Caco-2 (cell line): ENCODE results near the gene PRSS33. TPM values are rescaled to one million over a fixed set of nuclear protein-coding genes. Genes with fewer than 3 reads are reported as not detected.
A peak's percentile ranks its signal among the peaks of the same experiment; 100 is the strongest.

Experiments used
- BruUV-seq: library from RNA; stranded (reverse); fragments of 400-500 nt; replicated peaks from 2 replicates; lab custom pipeline; 2021; lab: Mats Ljungman, UMichigan
- CTCF ChIA-PET: fragments of 300-600 bp; sonication (Branson Sonifier 250); formaldehyde crosslinking; loops from one replicate; lab custom pipeline; 2022; ENCODE audit warnings: antibody characterized with exemption; lab: Charles Lee
- POLR2A ChIA-PET: fragments of 300-600 bp; sonication (Branson Sonifier 250); formaldehyde crosslinking; loops from one replicate; lab custom pipeline; 2022; ENCODE audit warnings: antibody characterized with exemption; lab: Charles Lee
- DNase-seq, 2 experiments: peaks; one replicate each; pipeline versions ENCODE4 v3.0.0 to v3.0.0-alpha.2; 2020 to 2022
- H3K27me3 ChIP-seq: replicated peaks from 2 replicates; pipeline ENCODE4 v1.6.0; 2011; ENCODE audit warnings: low read length; ENCODE audit not compliant: control insufficient read depth, insufficient read depth
- H3K36me3 ChIP-seq: 2 replicates; pipeline ENCODE4 v1.5.1; 2011; ENCODE audit warnings: low read length; ENCODE audit not compliant: control insufficient read depth, insufficient read depth
- H3K4me1 ChIP-seq: fragments of 250-450 bp; sonication (Bioruptor Pico); 2 replicates; pipeline ENCODE4 v1.5.1; 2020; ENCODE audit warnings: mild to moderate bottlenecking
- H3K4me3 ChIP-seq: 2 replicates; pipeline ENCODE4 v1.5.1; 2011; ENCODE audit warnings: low read depth, mild to moderate bottlenecking, control low read depth, low read length
- H3K9me3 ChIP-seq: fragments of 250-450 bp; sonication (Bioruptor Pico); 2 replicates; pipeline ENCODE4 v1.5.1; 2020; ENCODE audit warnings: mild to moderate bottlenecking, moderate library complexity
- H3K27ac Mint-ChIP-seq: one replicate; pipeline ENCODE4 v1.8.0; 2022; ENCODE audit warnings: mixed read lengths; ENCODE audit not compliant: unreplicated experiment
- H3K27me3 Mint-ChIP-seq: one replicate; pipeline ENCODE4 v1.8.0; 2022; ENCODE audit warnings: mixed read lengths; ENCODE audit not compliant: insufficient read depth, unreplicated experiment
- H3K36me3 Mint-ChIP-seq: one replicate; pipeline ENCODE4 v1.8.0; 2022; ENCODE audit warnings: mild to moderate bottlenecking, mixed read lengths; ENCODE audit not compliant: insufficient read depth, unreplicated experiment
- H3K4me1 Mint-ChIP-seq: one replicate; pipeline ENCODE4 v1.8.0; 2022; ENCODE audit warnings: low read depth, mixed read lengths; ENCODE audit not compliant: unreplicated experiment
- H3K4me3 Mint-ChIP-seq: one replicate; pipeline ENCODE4 v1.8.0; 2022; ENCODE audit warnings: mild to moderate bottlenecking, moderate library complexity, mixed read lengths; ENCODE audit not compliant: unreplicated experiment
- H3K9me3 Mint-ChIP-seq: one replicate; pipeline ENCODE4 v1.8.0; 2022; ENCODE audit warnings: mixed read lengths; ENCODE audit not compliant: unreplicated experiment
- intact Hi-C: fragments of 100-400 bp; cut with micrococcal nuclease; formaldehyde crosslinking; loops from one replicate; pipeline ENCODE4 v1.10.0; 2022; ENCODE audit not compliant: unreplicated experiment
- total RNA-seq: library from RNA; stranded (reverse); gene quantifications from 2 replicates; pipeline ENCODE4 v1.2.3, GENCODE V29; 2022
- TF ChIP-seq, protein P1 (sequence below), 2 experiments: fragments of 200-600 bp in 1 of 2; IDR thresholded peaks; 1 replicate in 1 of 2; 2 replicates in 1 of 2; pipeline versions ENCODE4 v1.5.1 to v1.8.0; 2011 to 2022; ENCODE audit warnings: antibody characterized with exemption in 1 of 2, control low read depth in 1 of 2, inconsistent platforms in 1 of 2, low read depth in 1 of 2, low read length in 1 of 2, mild to moderate bottlenecking in 1 of 2, moderate library complexity in 1 of 2; ENCODE audit not compliant: insufficient read depth in 1 of 2, severe bottlenecking in 1 of 2, unreplicated experiment in 1 of 2

Gene PRSS33
- total RNA-seq, 1 experiment from 2014 or later = not detected

DNA sequence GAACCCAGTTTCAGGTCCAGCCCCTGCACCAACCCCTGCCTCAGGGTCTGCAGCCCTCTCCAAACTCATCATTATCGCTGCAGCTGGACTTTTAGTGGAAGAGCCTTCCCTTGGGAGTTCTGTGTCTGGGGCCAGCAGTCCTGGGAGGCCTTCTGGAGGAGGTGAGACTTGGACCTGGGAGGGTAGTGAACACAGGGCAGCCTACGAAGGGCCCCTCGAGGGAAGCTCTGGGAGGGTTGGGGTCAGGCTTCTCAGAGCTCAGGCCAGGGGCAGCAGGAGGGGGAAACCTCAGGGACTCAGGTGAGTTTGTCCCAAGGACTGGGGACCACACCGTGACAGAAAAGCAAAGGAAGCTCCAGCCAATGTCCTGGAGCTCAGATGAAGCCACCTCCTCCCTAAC, 46.2 kb downstream of the PRSS33 start:
- ChIA-PET POLR2A (interaction anchor here (0.7 kb wide), 1 partner anchor 39 kb away, joined by 8 read pairs; no protein-coding TSS in a partner anchor), CTCF (interaction anchor here (0.5 kb wide), 1 partner anchor 43 kb away, joined by 5 read pairs; no protein-coding TSS in a partner anchor)
- H3K9me3 ChIP-seq = no peaks in the 10 kb centered on the region
- DNase-seq = no peak
- no peak overlapping the region for H3K4me3 Mint-ChIP-seq
- H3K4me1 Mint-ChIP-seq = no peaks in the 10 kb centered on the region
- H3K9me3 Mint-ChIP-seq = no peaks in the 10 kb centered on the region
- no peak overlapping the region for H3K4me3 ChIP-seq
- no peaks in the 10 kb centered on the region for H3K36me3 Mint-ChIP-seq
- no peaks in the 10 kb centered on the region for H3K27me3 ChIP-seq
- H3K27me3 Mint-ChIP-seq = no peaks in the 10 kb centered on the region
- no peaks in the 10 kb centered on the region for H3K4me1 ChIP-seq
- no peaks in the 10 kb centered on the region for H3K36me3 ChIP-seq
- BruUV-seq = no TSS peak
- intact Hi-C loops = no loop called here
- H3K27ac Mint-ChIP-seq = no peak overlapping the region
- TF ChIP-seq, protein P1, sequence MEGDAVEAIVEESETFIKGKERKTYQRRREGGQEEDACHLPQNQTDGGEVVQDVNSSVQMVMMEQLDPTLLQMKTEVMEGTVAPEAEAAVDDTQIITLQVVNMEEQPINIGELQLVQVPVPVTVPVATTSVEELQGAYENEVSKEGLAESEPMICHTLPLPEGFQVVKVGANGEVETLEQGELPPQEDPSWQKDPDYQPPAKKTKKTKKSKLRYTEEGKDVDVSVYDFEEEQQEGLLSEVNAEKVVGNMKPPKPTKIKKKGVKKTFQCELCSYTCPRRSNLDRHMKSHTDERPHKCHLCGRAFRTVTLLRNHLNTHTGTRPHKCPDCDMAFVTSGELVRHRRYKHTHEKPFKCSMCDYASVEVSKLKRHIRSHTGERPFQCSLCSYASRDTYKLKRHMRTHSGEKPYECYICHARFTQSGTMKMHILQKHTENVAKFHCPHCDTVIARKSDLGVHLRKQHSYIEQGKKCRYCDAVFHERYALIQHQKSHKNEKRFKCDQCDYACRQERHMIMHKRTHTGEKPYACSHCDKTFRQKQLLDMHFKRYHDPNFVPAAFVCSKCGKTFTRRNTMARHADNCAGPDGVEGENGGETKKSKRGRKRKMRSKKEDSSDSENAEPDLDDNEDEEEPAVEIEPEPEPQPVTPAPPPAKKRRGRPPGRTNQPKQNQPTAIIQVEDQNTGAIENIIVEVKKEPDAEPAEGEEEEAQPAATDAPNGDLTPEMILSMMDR (IDR thresholded peaks at IDR 0.05; ENCODE audit: insufficient read depth in 1 of 2, low read depth in 1 of 2, low read length in 1 of 2, severe bottlenecking in 1 of 2, unreplicated experiment in 1 of 2) = no peak

DNA sequence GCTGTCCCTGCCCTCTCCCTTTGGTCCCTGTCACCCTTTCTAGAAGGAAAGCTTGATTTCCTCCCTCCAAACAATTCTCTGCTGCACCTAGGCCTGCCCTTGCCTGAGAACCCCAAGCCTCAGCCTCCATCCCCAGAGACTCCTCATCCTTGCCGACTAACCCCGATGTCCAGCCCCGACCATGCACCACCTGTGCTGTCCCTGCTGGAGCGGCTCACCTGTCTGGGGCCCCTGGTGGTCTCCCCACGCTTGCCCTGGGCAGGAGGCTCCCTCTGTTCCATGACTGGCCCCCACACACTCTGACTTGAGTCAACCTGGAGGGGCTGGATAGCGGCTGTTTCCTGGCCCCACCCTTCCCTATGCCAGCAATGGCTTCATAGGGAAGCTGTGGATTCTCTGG, 46.9 kb downstream of the PRSS33 start:
- BruUV-seq = no TSS peak
- no peaks in the 10 kb centered on the region for H3K4me1 ChIP-seq
- Mint-ChIP-seq H3K4me1 (no peaks in the 10 kb centered on the region), H3K36me3 (no peaks in the 10 kb centered on the region), H3K27ac (peak overlapping the region; percentile 53), H3K4me3 (no peak overlapping the region), H3K27me3 (no peaks in the 10 kb centered on the region), H3K9me3 (no peaks in the 10 kb centered on the region)
- CTCF ChIA-PET = no interaction called here
- DNase-seq = no peak
- no peak overlapping the region for H3K4me3 ChIP-seq
- no peaks in the 10 kb centered on the region for H3K27me3 ChIP-seq
- H3K36me3 ChIP-seq = no peaks in the 10 kb centered on the region
- no peaks in the 10 kb centered on the region for H3K9me3 ChIP-seq
- POLR2A ChIA-PET = no interaction called here
- TF ChIP-seq, protein P1 (IDR thresholded peaks at IDR 0.05; ENCODE audit: insufficient read depth in 1 of 2, low read depth in 1 of 2, low read length in 1 of 2, severe bottlenecking in 1 of 2, unreplicated experiment in 1 of 2) = no peak
- intact Hi-C loops = no loop called here

DNA sequence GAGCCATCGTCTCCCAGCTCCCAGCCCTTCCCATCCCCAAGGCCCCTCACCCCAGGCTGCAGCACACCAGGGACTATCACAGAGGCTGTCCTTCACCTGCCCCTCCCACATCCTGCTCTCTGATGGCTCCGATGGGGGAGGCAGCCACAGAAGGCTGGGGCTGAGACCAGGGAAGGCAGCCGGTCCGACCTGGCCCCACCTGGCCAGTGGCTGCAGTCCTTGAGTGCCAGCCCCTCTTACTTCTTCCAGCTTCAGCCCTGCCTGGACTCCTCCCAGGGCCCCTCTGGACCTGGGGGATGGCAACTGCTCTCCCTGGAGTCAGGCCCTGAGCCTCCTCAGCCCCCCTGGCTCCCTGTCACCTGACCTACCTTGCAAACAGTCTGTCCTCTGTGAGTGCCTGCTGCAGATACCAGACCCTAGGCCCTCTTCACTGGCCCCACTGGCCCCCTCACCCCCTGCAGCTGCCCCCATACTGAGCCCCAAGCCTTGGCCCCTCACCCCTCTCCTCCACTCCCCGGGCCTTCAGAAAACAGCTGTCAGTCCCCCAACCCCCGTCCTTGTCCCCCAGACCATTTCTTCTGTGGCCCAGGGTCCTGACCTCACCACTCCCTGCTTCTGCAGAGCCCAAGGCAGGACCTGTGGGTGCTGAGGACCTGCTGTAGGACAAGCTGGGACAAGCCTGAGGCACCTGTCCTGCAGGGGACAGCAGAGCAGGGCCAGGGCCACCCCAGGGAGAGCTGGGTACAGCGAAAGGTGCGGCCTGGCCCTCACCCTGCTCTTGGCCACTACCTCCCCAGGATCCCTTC, 47.5 kb downstream of the PRSS33 start:
- Mint-ChIP-seq H3K27ac (peak overlapping the region; percentile 53), H3K4me1 (no peaks in the 10 kb centered on the region), H3K27me3 (no peaks in the 10 kb centered on the region), H3K9me3 (no peaks in the 10 kb centered on the region), H3K4me3 (no peak overlapping the region), H3K36me3 (no peaks in the 10 kb centered on the region)
- intact Hi-C loops = no loop called here
- no peak for DNase-seq
- no TSS peak for BruUV-seq
- ChIA-PET CTCF (no interaction called here), POLR2A (interaction anchor here (1.7 kb wide), 1 partner anchor 12 kb away, joined by 5 read pairs; the partner anchor contains the start of gene SRRM2)
- Histone ChIP-seq H3K4me1 (no peaks in the 10 kb centered on the region), H3K36me3 (no peaks in the 10 kb centered on the region), H3K4me3 (no peak overlapping the region), H3K27me3 (no peaks in the 10 kb centered on the region), H3K9me3 (no peaks in the 10 kb centered on the region)
- TF ChIP-seq, protein P1 (IDR thresholded peaks at IDR 0.05; ENCODE audit: insufficient read depth in 1 of 2, low read depth in 1 of 2, low read length in 1 of 2, severe bottlenecking in 1 of 2, unreplicated experiment in 1 of 2) = no peak
